ENCODE measurements around the gene PERP. TPM values are rescaled to one million over a fixed set of nuclear protein-coding genes. Genes with fewer than 3 reads are reported as not detected.

PERP gene
- polyA plus RNA-seq, 1 donor from 2014 or later: 0.79 TPM

GRCh38 chr6:138101946-138102731 is 5.1 kb downstream of the PERP start:
- Histone ChIP-seq H3K27ac (ENCODE audit: low read length) (no peak overlapping the region), H3K9me2 (ENCODE audit: insufficient read depth, low read length) (no peaks in the 10 kb centered on the region), H2AFZ (ENCODE audit: low read depth, low read length) (no peak overlapping the region), H3K36me3 (ENCODE audit: insufficient read depth, low read length) (no peaks in the 10 kb centered on the region), H3K27me3 (ENCODE audit: insufficient read depth, low read depth, low read length) (peaks cover 9% of the 10 kb centered on the region), H3F3A (ENCODE audit: insufficient read depth, low read length, poor library complexity, severe bottlenecking) (no peaks in the 10 kb centered on the region), H3K79me2 (replicated peaks; ENCODE audit: insufficient read depth, low read length) (no peaks in the 10 kb centered on the region), H3K4me2 (ENCODE audit: low read length) (no peak overlapping the region), H3K9me3 (ENCODE audit: low read length) (no peaks in the 10 kb centered on the region), H3K9ac (ENCODE audit: low read length) (no peak overlapping the region), H3K4me3 (ENCODE audit: low read length) (no peak overlapping the region), H4K20me1 (ENCODE audit: insufficient read depth) (no peaks in the 10 kb centered on the region)
- TF ChIP-seq MXI1 (conservative IDR thresholded peaks at IDR 0.05; ENCODE audit: poor library complexity, severe bottlenecking): no peak
- TF ChIP-seq EP300 (conservative IDR thresholded peaks at IDR 0.05; ENCODE audit: poor library complexity, severe bottlenecking): no peak
- TF ChIP-seq REST (IDR thresholded peaks at IDR 0.05; ENCODE audit: borderline replicate concordance): no peak
- no peak for TF ChIP-seq TAF1 (IDR thresholded peaks at IDR 0.05; ENCODE audit: low read depth)
- TF ChIP-seq POLR2AphosphoS5 (IDR thresholded peaks at IDR 0.05): no peak
- TF ChIP-seq SMC3 (conservative IDR thresholded peaks at IDR 0.05; ENCODE audit: poor library complexity): no peak
- no peak for TF ChIP-seq CTCF (IDR thresholded peaks at IDR 0.05; ENCODE audit: poor library complexity, severe bottlenecking)

- Histone ChIP-seq H3K27ac (ENCODE audit: low read length) (no peak overlapping the region), H3K4me3 (ENCODE audit: low read length) (no peak overlapping the region), H3K79me2 (replicated peaks; ENCODE audit: insufficient read depth, low read length) (no peaks in the 10 kb centered on the region), H4K20me1 (ENCODE audit: insufficient read depth) (no peaks in the 10 kb centered on the region), H3F3A (ENCODE audit: insufficient read depth, low read length, poor library complexity, severe bottlenecking) (no peaks in the 10 kb centered on the region), H2AFZ (ENCODE audit: low read depth, low read length) (no peak overlapping the region), H3K27me3 (ENCODE audit: insufficient read depth, low read depth, low read length) (no peaks in the 10 kb centered on the region), H3K36me3 (ENCODE audit: insufficient read depth, low read length) (no peaks in the 10 kb centered on the region), H3K9ac (ENCODE audit: low read length) (no peak overlapping the region), H3K9me2 (ENCODE audit: insufficient read depth, low read length) (no peaks in the 10 kb centered on the region), H3K9me3 (ENCODE audit: low read length) (no peaks in the 10 kb centered on the region), H3K4me2 (ENCODE audit: low read length) (no peak overlapping the region)
- TF ChIP-seq RAD21 (conservative IDR thresholded peaks at IDR 0.05): no peak
- no peak for TF ChIP-seq REST (IDR thresholded peaks at IDR 0.05; ENCODE audit: borderline replicate concordance)
- TF ChIP-seq EP300 (conservative IDR thresholded peaks at IDR 0.05; ENCODE audit: poor library complexity, severe bottlenecking): no peak
- TF ChIP-seq CTCF (IDR thresholded peaks at IDR 0.05; ENCODE audit: poor library complexity, severe bottlenecking): no peak
Measured at GRCh38 chr6:138099832-138100231, 7.4 kb downstream of the PERP start.

Measured in neural cell (in vitro differentiated cells).